ENCODE results near the gene CAPN1.

DNA sequence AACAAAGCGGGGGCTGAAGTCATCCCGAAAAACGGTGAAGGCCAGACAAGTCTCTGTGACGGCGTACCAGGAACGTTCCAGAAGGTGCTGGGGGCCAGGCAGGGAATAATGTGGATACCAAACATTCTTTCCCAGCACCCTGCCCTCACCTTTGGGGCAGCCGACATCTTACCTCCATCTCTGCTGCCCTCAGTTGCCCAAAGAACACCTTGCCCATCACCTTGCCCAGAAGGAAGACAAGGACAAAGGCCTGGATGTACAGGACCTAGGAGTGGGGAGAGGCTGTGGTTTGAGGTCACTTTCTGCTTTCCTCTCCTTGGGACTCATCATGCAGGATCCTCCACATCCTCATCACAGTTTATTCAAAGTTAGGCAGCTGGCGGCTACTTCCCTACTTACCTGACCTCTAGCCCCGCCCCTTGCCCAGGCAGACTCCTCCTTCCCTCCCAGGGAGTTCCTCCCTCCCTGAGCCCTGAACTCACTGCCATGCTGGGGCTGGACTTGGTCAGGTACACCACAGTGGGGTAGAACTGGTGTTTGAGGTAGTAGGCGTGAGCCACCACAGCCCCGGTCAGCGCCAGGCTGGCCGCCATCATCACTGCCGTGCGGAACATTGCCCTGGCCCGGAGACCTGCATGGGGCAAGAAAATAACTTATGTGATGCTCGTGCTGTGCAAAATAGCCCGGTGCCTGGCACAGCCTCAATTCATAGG is 48.6 kb upstream of the CAPN1 start:
- TF ChIP-seq CTCF (conservative IDR thresholded peaks at IDR 0.05; ENCODE audit: low read depth, low read length), result no peak
- TF ChIP-seq, protein P1, sequence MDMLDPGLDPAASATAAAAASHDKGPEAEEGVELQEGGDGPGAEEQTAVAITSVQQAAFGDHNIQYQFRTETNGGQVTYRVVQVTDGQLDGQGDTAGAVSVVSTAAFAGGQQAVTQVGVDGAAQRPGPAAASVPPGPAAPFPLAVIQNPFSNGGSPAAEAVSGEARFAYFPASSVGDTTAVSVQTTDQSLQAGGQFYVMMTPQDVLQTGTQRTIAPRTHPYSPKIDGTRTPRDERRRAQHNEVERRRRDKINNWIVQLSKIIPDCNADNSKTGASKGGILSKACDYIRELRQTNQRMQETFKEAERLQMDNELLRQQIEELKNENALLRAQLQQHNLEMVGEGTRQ (IDR thresholded peaks at IDR 0.05; ENCODE audit: low read depth, low read length), result no peak
- TF ChIP-seq FOS (IDR thresholded peaks at IDR 0.05; ENCODE audit: low read depth, low read length), result no peak
- no peak for TF ChIP-seq RAD21 (IDR thresholded peaks at IDR 0.05; ENCODE audit: low read length)
- no peak for TF ChIP-seq POLR2A (IDR thresholded peaks at IDR 0.05; ENCODE audit: low read depth, low read length)
- no peak for TF ChIP-seq CHD1 (IDR thresholded peaks at IDR 0.05; ENCODE audit: low read depth, low read length)
